A673 (cell line): ENCODE data around the gene BSN. TPM values are rescaled to one million over a fixed set of nuclear protein-coding genes. Genes with fewer than 3 reads are reported as not detected.

ENCODE experiments used
- BruUV-seq: library from RNA; stranded (reverse); fragments of 400-500 nt; replicated peaks from 2 replicates; lab custom pipeline; 2021; lab: Mats Ljungman, UMichigan
- CTCF ChIA-PET: fragments of 300-600 bp; sonication (Branson Sonifier 250); formaldehyde crosslinking; loops from one replicate; lab custom pipeline; 2022; ENCODE audit warnings: antibody characterized with exemption; lab: Charles Lee
- POLR2A ChIA-PET: fragments of 300-600 bp; sonication (Branson Sonifier 250); formaldehyde crosslinking; loops from one replicate; lab custom pipeline; 2022; ENCODE audit warnings: antibody characterized with exemption; ENCODE audit not compliant: low non-redundant PET; lab: Charles Lee
- DNase-seq: peaks from one replicate; pipeline ENCODE4 v3.0.0-alpha.2; 2015; ENCODE audit warnings: low spot score
- H3K27ac ChIP-seq: fragments of 200-600 bp; sonication (generic); 2 replicates; pipeline ENCODE4 v1.5.1; 2016; ENCODE audit warnings: mixed run types, low read depth, mild to moderate bottlenecking, mixed read lengths, antibody characterized with exemption, low read length; ENCODE audit not compliant: poor library complexity, severe bottlenecking
- H3K27me3 ChIP-seq: fragments of 200-600 bp; sonication (generic); replicated peaks from 2 replicates; pipeline ENCODE4 v1.6.1; 2017; ENCODE audit warnings: mixed run types, low read depth, mild to moderate bottlenecking, mixed read lengths, antibody characterized with exemption, low read length; ENCODE audit not compliant: insufficient read depth, poor library complexity
- H3K36me3 ChIP-seq: fragments of 200-600 bp; sonication (generic); 2 replicates; pipeline ENCODE4 v1.6.1; 2016; ENCODE audit warnings: mixed run types, mild to moderate bottlenecking, mixed read lengths, antibody characterized with exemption, low read length; ENCODE audit not compliant: insufficient read depth, poor library complexity, severe bottlenecking
- H3K4me1 ChIP-seq: fragments of 200-600 bp; sonication (generic); 2 replicates; pipeline ENCODE4 v1.6.1; 2017; ENCODE audit warnings: mixed run types, mild to moderate bottlenecking, mixed read lengths, antibody characterized with exemption, low read length; ENCODE audit not compliant: insufficient read depth, poor library complexity, severe bottlenecking
- H3K4me3 ChIP-seq: fragments of 200-600 bp; sonication (generic); 2 replicates; pipeline ENCODE4 v1.5.1; 2016; ENCODE audit warnings: low read depth, mixed run types, mild to moderate bottlenecking, mixed read lengths, low read length; ENCODE audit not compliant: poor library complexity, severe bottlenecking
- H3K9me3 ChIP-seq: fragments of 200-600 bp; sonication (generic); 2 replicates; pipeline ENCODE4 v1.6.1; 2016; ENCODE audit warnings: mixed run types, low read depth, mild to moderate bottlenecking, mixed read lengths, antibody characterized with exemption, low read length; ENCODE audit not compliant: poor library complexity, severe bottlenecking
- CTCF ChIP-seq: fragments of 300-800, 200-600 bp; sonication (generic); conservative IDR thresholded peaks from 2 replicates; pipeline ENCODE4 v1.5.1; 2017; ENCODE audit warnings: low read depth, mild to moderate bottlenecking, antibody characterized with exemption, low read length, moderate library complexity, mixed read lengths
- EZH2 ChIP-seq: fragments of 200-600 bp; sonication (generic); IDR thresholded peaks from 2 replicates; pipeline ENCODE4 v1.6.1; 2017; ENCODE audit warnings: borderline replicate concordance, low read depth, mild to moderate bottlenecking, mixed read lengths, antibody characterized with exemption, low read length; ENCODE audit not compliant: poor library complexity, severe bottlenecking
- intact Hi-C: fragments of 100-400 bp; cut with micrococcal nuclease; formaldehyde crosslinking; loops from one replicate; pipeline ENCODE4 v1.10.0; 2022; ENCODE audit not compliant: unreplicated experiment
- total RNA-seq: library from RNA; stranded (reverse); gene quantifications from 2 replicates; pipeline ENCODE4 v1.2.3, GENCODE V29; 2021

BSN gene
- total RNA-seq, 1 experiment from 2014 or later: 1.4 TPM

- DNase-seq: peak; percentile 92
- H3K36me3 ChIP-seq: peaks cover 2% of the 10 kb centered on the region
- TF ChIP-seq EZH2 (no peak), CTCF (no peak)
- ChIA-PET CTCF (interaction anchor here (0.9 kb wide), 1 partner anchor 134 kb away, joined by 4 read pairs; no protein-coding TSS in a partner anchor), POLR2A (no interaction called here)
- peak within 1 kb of the TSS; percentile 69 for H3K4me3 ChIP-seq
- peak within 1 kb of the TSS; percentile 90 for H3K27ac ChIP-seq
- no peaks in the 10 kb centered on the region for H3K27me3 ChIP-seq
- H3K4me1 ChIP-seq: no peaks in the 10 kb centered on the region
- H3K9me3 ChIP-seq: no peaks in the 10 kb centered on the region
- BruUV-seq: no TSS peak
- intact Hi-C loops: no loop called here
Observed at GRCh38 chr3:49673715-49674496, 119.6 kb downstream of the BSN start, which contains the start of gene APEH. TSS of gene APEH (plus strand) at chr3:49674351. CDS start at chr3:49674402, 51 bp downstream.

GRCh38 chr3:49674497-49674983 lies 120.3 kb downstream of the BSN start:
- H3K4me1 ChIP-seq: no peaks in the 10 kb centered on the region
- H3K9me3 ChIP-seq: no peaks in the 10 kb centered on the region
- intact Hi-C loops: no loop called here
- H3K27ac ChIP-seq: peak overlapping the region; percentile 90
- H3K27me3 ChIP-seq: no peaks in the 10 kb centered on the region
- CTCF ChIA-PET: no interaction called here
- POLR2A ChIA-PET: no interaction called here
- H3K4me3 ChIP-seq: peak overlapping the region; percentile 69
- BruUV-seq: no TSS peak
- TF ChIP-seq EZH2: no peak
- no peak for TF ChIP-seq CTCF
- H3K36me3 ChIP-seq: peaks cover 2% of the 10 kb centered on the region
- no peak for DNase-seq

- DNase-seq: no peak
- TSS peak; percentile 43 for BruUV-seq
- POLR2A ChIA-PET: no interaction called here
- Histone ChIP-seq H3K27me3 (no peaks in the 10 kb centered on the region), H3K27ac (no peak overlapping the region), H3K4me1 (no peaks in the 10 kb centered on the region), H3K9me3 (no peaks in the 10 kb centered on the region), H3K36me3 (peaks cover 2% of the 10 kb centered on the region), H3K4me3 (no peak overlapping the region)
- CTCF ChIA-PET: no interaction called here
- no peak for TF ChIP-seq CTCF
- no peak for TF ChIP-seq EZH2
- intact Hi-C loops: no loop called here
Observed at GRCh38 chr3:49675912-49676311, 121.6 kb downstream of the BSN start.
